DND-41 (cell line): ENCODE measurements around the gene MED29.
A peak's percentile ranks its signal among the peaks of the same experiment; 100 is the strongest.

Experiments
- ATAC-seq: fragments of 200-7000 bp; cut with Tn5 transposase; 3 replicates; pipeline ENCODE4 v1.9.1; 2021; ENCODE audit warnings: low read depth; ENCODE audit not compliant: insufficient read depth
- DNase-seq: peaks from one replicate; pipeline ENCODE4 v3.0.0-alpha.2; 2020
- H2AFZ ChIP-seq: 2 replicates; pipeline ENCODE4 v1.6.0; 2012; ENCODE audit warnings: low read depth, low read length
- H3K27ac ChIP-seq: 2 replicates; pipeline ENCODE4 v1.5.1; 2012; ENCODE audit warnings: low read length, inconsistent platforms
- H3K27me3 ChIP-seq: fragments of 200-600 bp; sonication (generic); 2 replicates; pipeline ENCODE4 v1.6.0; 2012; ENCODE audit warnings: low read length, mild to moderate bottlenecking, inconsistent platforms; ENCODE audit not compliant: insufficient read depth, poor library complexity
- H3K36me3 ChIP-seq: 2 replicates; pipeline ENCODE4 v1.5.1; 2012; ENCODE audit warnings: low read length, inconsistent platforms; ENCODE audit not compliant: insufficient read depth
- H3K4me1 ChIP-seq: 2 replicates; pipeline ENCODE4 v1.5.1; 2012; ENCODE audit warnings: mild to moderate bottlenecking, low read length; ENCODE audit not compliant: insufficient read depth
- H3K4me2 ChIP-seq: 2 replicates; pipeline ENCODE4 v1.6.0; 2012; ENCODE audit warnings: mild to moderate bottlenecking, moderate library complexity, low read length, inconsistent platforms; ENCODE audit not compliant: insufficient read depth
- H3K4me3 ChIP-seq, 2 experiments: fragments of 200-600 bp in 1 of 2; shearing (Covaris generic) in 1 of 2; 2 replicates each; pipeline ENCODE4 v1.5.1; 2012 to 2016; ENCODE audit warnings: inconsistent platforms in 2 of 2, low read length in 2 of 2, mild to moderate bottlenecking in 2 of 2, low read depth in 1 of 2, moderate library complexity in 1 of 2
- H3K79me2 ChIP-seq: 2 replicates; pipeline ENCODE4 v1.6.0; 2012; ENCODE audit warnings: low read length, inconsistent platforms; ENCODE audit not compliant: insufficient read depth
- H3K9ac ChIP-seq: 2 replicates; pipeline ENCODE4 v1.6.0; 2012; ENCODE audit warnings: low read depth, mild to moderate bottlenecking, inconsistent platforms, low read length, moderate library complexity
- H3K9me3 ChIP-seq: 2 replicates; pipeline ENCODE4 v1.5.1; 2012; ENCODE audit warnings: low read length, moderate library complexity, mild to moderate bottlenecking, inconsistent platforms; ENCODE audit not compliant: insufficient read depth, severe bottlenecking
- H4K20me1 ChIP-seq: 2 replicates; pipeline ENCODE4 v1.6.0; 2012; ENCODE audit warnings: low read length; ENCODE audit not compliant: insufficient read depth
- EZH2 ChIP-seq: IDR thresholded peaks from 3 replicates; pipeline ENCODE4 v1.6.1; 2012; ENCODE audit warnings: borderline replicate concordance, low read depth, mild to moderate bottlenecking, moderate library complexity, low read length, inconsistent platforms; ENCODE audit not compliant: severe bottlenecking
- TF ChIP-seq, protein P1 (sequence below): IDR thresholded peaks from 2 replicates; pipeline ENCODE4 v1.5.1; 2012; ENCODE audit warnings: borderline replicate concordance, low read length, moderate library complexity, mild to moderate bottlenecking; ENCODE audit not compliant: poor library complexity, severe bottlenecking; ENCODE audit errors: extremely low read depth

MED29 gene

DNA sequence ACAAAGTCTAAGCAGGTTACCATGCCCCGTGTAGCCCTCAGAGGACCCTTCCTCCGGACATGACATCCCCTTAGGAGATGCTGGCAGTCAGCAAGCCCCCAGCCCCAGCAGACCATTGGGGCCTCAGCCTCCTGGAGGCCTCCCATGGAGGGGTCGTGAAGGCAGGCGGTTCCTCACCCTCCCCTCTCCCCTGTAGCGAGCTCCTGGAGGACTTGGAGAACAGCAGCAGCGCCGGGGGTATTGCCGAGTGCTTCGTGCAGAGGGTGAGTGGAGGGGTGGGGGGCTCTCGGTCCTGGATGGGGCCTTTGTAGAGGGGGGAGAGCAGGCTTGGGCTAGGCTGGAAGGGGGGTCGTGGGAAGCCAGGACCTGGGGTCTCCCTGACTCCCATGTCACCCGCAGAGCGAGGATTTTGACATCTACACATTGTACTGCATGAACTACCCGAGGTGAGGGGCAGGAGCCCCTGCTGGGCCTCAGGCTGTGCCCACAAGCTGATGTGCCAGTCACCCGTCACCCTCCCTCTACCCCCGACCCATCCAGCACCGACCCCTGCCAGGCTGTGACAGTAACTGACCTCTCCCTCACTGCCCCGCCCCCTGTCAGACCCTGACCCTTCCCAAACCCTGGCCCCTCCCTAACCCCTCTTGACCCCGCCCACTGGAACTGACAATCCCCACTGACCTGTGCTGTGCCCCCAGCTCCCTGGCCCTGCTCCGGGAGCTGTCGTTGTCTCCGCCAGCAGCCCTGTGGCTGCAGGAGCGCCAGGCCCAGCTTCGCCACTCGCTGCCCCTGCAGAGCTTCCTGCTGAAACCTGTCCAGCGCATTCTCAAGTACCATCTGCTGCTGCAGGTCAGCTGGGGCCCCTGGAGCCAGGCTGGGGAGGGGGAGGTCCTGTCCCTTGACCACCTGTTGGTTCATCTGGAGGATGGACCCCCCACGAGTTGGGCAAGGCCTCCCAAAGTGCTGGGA lies 25.3 kb downstream of the MED29 start:
- H3K36me3 ChIP-seq = peaks cover 48% of the 10 kb centered on the region
- DNase-seq (no peak), ATAC-seq (no peak)

DNA sequence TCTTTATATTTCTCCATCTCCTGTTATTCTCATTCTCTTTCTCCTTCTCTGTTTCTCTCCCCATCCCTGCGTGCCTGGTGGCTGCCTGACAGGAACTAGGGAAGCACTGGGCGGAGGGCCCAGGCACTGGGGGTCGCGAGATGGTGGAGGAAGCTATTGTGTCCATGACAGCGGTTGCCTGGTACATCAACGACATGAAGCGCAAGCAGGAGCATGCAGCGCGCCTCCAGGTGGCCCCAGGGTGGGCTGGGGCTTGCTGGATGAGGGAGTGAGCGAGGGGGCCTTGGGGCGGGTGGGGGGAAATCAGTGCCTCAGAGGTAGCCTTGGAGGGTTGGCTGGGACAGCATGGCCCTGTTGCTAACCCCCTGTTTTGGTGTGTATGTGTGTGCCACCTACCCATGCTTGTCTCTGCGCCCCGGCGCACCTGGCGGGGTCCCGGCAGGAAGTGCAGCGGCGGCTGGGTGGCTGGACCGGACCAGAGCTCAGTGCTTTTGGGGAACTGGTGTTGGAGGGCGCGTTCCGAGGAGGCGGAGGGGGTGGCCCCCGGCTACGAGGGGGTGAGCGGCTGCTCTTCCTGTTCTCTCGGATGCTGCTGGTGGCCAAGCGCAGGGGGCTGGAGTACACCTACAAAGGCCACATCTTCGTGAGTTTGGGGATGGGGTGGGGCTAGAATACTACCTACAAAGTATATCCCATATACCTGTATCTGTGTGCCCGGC lies 26.4 kb downstream of the MED29 start:
- Histone ChIP-seq H3K79me2 (peaks cover 33% of the 10 kb centered on the region), H3K36me3 (peaks cover 56% of the 10 kb centered on the region), H3K27me3 (no peaks in the 10 kb centered on the region), H3K9ac (no peak overlapping the region), H2AFZ (no peak overlapping the region), H3K4me1 (peaks cover 20% of the 10 kb centered on the region), H3K4me2 (no peak overlapping the region), H3K9me3 (no peaks in the 10 kb centered on the region), H3K4me3 (no peak overlapping the region), H4K20me1 (peaks cover 21% of the 10 kb centered on the region), H3K27ac (no peak overlapping the region)
- ATAC-seq (no peak), DNase-seq (no peak)
- TF ChIP-seq EZH2 = no peak
- TF ChIP-seq, protein P1, sequence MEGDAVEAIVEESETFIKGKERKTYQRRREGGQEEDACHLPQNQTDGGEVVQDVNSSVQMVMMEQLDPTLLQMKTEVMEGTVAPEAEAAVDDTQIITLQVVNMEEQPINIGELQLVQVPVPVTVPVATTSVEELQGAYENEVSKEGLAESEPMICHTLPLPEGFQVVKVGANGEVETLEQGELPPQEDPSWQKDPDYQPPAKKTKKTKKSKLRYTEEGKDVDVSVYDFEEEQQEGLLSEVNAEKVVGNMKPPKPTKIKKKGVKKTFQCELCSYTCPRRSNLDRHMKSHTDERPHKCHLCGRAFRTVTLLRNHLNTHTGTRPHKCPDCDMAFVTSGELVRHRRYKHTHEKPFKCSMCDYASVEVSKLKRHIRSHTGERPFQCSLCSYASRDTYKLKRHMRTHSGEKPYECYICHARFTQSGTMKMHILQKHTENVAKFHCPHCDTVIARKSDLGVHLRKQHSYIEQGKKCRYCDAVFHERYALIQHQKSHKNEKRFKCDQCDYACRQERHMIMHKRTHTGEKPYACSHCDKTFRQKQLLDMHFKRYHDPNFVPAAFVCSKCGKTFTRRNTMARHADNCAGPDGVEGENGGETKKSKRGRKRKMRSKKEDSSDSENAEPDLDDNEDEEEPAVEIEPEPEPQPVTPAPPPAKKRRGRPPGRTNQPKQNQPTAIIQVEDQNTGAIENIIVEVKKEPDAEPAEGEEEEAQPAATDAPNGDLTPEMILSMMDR = no peak

More for the DNA sequence above, 25.3 kb downstream of the MED29 start:
- H3K4me3 ChIP-seq = no peak overlapping the region
- H3K9me3 ChIP-seq = no peaks in the 10 kb centered on the region
- peaks cover 26% of the 10 kb centered on the region for H3K4me1 ChIP-seq
- H2AFZ ChIP-seq = no peak overlapping the region
- H3K9ac ChIP-seq = no peak overlapping the region
- H3K79me2 ChIP-seq = peaks cover 33% of the 10 kb centered on the region
- no peak overlapping the region for H3K27ac ChIP-seq
- no peaks in the 10 kb centered on the region for H3K27me3 ChIP-seq
- peaks cover 21% of the 10 kb centered on the region for H4K20me1 ChIP-seq
- TF ChIP-seq, protein P1 = no peak
- no peak for TF ChIP-seq EZH2
- peak overlapping the region; percentile 2; the same call in 1 of the 2 replicates for H3K4me2 ChIP-seq

DNA sequence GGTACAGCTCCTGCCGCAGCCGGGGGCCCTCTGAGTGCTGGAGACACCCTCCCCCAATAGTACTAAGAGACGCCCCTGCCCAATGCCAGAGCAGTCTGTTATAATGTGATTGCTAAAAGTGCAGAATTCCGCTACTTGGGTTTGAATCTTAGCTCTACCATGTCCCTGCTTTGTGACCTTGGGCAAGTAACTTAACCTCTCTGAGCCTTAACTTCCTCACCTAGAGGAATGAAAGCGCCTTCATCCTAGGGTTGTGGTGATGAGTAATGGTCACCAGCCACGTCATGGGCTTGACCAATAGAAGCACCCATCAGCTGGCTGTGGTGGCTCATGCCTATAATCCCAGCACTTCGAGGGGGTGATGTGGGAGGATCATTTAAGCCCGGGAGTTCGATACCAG lies 27.8 kb downstream of the MED29 start:
- no peak for DNase-seq
- H3K36me3 ChIP-seq = peaks cover 69% of the 10 kb centered on the region

More for the DNA sequence above, 27.8 kb downstream of the MED29 start:
- Histone ChIP-seq H3K79me2 (peaks cover 20% of the 10 kb centered on the region), H3K27me3 (no peaks in the 10 kb centered on the region), H4K20me1 (peaks cover 20% of the 10 kb centered on the region), H3K4me3 (no peak overlapping the region), H3K4me2 (no peak overlapping the region), H3K27ac (no peak overlapping the region), H3K4me1 (peaks cover 15% of the 10 kb centered on the region), H3K9ac (no peak overlapping the region), H2AFZ (no peak overlapping the region), H3K9me3 (no peaks in the 10 kb centered on the region)
- TF ChIP-seq, protein P1 = no peak
- no peak for TF ChIP-seq EZH2
- ATAC-seq = no peak
